Cardiac ventricle fibroblast (primary cell): Measurements from ENCODE around the gene TMC8. TPM values are rescaled to one million over a fixed set of nuclear protein-coding genes. Genes with fewer than 3 reads are reported as not detected.

ENCODE experiments used
- total RNA-seq: library from RNA; depleted of rRNA; stranded (reverse); fragments of >200 nt; gene quantifications from 2 replicates; pipeline ENCODE4 v1.2.3, GENCODE V29; 2015

The TMC8 gene, protein sequence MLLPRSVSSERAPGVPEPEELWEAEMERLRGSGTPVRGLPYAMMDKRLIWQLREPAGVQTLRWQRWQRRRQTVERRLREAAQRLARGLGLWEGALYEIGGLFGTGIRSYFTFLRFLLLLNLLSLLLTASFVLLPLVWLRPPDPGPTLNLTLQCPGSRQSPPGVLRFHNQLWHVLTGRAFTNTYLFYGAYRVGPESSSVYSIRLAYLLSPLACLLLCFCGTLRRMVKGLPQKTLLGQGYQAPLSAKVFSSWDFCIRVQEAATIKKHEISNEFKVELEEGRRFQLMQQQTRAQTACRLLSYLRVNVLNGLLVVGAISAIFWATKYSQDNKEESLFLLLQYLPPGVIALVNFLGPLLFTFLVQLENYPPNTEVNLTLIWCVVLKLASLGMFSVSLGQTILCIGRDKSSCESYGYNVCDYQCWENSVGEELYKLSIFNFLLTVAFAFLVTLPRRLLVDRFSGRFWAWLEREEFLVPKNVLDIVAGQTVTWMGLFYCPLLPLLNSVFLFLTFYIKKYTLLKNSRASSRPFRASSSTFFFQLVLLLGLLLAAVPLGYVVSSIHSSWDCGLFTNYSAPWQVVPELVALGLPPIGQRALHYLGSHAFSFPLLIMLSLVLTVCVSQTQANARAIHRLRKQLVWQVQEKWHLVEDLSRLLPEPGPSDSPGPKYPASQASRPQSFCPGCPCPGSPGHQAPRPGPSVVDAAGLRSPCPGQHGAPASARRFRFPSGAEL
- not detected in 2 replicates for total RNA-seq

DNA sequence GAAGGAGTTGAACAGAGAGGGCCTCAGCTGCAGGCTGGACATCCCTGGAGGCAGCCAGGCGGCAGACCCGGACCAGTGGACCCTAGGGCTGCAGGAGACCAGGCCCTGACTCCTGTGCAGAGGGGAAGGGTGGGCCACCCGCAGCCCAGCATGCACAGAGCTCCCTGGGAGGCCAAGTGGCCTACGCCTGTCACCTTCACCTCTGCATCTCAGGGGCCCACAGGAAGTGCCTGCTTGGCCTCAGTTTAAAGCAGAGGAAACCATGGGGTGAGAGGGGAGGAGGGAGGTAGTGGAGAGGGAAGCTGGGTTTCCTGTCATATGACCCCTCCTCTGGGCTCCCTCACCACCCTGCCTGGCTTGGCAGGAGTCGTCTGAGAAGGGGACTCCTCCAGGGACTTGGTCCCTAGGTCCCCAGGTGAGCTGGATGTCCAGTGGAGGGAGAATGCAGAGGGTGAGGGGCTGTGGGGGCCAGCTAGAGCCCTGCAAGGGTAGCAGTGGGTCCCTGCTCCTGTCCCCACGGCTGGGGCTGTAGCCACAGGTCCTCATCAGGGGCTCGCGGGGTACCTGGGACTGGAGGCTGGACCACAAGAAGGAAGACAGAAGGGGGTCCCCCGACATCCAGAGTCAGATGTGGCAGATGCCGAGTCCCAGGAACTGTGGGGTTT, at the start of gene TMC8:
TSS of gene TMC8 (plus strand) at position 335 of the 665 bp plus-strand sequence. CDS start 818 bp downstream, outside the sequence.

DNA sequence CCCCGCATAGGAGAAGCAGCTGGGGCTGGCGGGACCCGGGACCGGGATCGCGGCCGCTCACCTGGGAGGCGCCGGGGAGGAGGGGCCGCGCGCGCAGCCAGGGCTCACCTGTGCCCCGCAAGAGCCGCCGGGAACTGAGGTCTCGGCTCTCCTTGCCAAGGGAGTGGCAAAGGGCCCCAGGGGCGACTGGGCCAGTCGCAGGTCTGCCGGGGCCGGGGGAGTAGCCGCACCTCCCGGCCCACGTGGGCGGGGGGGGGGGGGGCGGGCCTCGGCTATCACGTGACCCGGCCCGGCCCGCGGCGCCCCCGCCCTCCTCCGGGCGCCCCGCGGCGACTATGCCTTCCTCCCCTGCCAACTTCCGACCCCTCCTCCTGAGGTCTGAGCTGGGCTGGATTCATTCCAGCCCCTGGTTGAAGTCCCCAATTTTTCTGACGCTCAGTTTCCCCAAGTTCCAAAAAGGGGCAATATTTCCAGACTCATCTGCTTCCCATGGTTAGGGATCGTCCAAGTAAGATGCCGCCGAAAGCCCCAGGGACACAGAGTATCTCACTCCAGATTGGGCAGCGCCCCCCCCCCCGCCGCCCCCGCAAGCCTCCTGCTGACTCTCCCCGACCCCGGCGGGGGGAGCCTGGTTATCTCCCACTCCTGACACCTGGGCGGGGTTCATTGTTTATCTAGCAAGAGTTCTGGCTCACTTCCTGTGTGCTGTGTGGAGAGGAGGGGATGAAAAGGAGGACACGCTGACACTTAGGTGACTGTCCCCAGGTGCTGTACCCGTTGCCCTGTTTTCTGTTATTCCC, 1.8 kb upstream of the TMC8 start, which contains the start of gene TMC6:
TSS of gene TMC6 (minus strand) at position 205 of the 800 bp plus-strand sequence. CDS start 1,923 bp downstream, outside the sequence.

DNA sequence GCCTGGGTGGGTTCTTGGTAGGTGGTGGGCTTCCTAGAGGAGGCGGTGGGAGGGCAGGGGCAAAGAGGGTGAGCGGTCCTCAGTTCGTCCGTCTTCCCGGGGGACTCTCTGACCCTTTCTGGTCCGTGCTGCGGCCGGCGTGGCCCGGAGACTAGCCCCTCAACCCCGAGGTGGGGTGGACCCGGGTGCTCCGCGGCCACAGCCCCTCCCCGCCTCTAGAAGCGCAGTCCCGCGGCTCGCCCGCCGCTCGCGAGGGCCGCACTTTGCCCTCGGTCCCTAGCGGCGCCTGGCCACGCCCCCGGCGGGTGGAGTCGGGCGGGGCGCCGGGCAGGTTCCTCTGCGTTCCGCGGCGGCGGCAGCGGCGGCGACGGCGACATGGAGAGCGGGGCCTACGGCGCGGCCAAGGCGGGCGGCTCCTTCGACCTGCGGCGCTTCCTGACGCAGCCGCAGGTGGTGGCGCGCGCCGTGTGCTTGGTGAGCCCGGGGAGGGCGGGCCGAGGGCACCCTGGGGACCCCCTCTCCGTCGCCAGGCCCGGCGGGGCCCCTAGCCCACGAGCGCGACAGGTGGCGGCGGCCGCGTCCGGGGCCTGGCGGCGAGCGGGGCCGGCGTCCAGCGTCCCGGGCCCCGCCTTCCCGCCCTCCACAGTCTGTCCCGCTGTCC, 37.8 kb downstream of the TMC8 start, which contains the start of gene SYNGR2:
TSS of gene SYNGR2 (plus strand) at position 340 of the 661 bp plus-strand sequence. CDS start at position 376, 36 bp downstream.

DNA sequence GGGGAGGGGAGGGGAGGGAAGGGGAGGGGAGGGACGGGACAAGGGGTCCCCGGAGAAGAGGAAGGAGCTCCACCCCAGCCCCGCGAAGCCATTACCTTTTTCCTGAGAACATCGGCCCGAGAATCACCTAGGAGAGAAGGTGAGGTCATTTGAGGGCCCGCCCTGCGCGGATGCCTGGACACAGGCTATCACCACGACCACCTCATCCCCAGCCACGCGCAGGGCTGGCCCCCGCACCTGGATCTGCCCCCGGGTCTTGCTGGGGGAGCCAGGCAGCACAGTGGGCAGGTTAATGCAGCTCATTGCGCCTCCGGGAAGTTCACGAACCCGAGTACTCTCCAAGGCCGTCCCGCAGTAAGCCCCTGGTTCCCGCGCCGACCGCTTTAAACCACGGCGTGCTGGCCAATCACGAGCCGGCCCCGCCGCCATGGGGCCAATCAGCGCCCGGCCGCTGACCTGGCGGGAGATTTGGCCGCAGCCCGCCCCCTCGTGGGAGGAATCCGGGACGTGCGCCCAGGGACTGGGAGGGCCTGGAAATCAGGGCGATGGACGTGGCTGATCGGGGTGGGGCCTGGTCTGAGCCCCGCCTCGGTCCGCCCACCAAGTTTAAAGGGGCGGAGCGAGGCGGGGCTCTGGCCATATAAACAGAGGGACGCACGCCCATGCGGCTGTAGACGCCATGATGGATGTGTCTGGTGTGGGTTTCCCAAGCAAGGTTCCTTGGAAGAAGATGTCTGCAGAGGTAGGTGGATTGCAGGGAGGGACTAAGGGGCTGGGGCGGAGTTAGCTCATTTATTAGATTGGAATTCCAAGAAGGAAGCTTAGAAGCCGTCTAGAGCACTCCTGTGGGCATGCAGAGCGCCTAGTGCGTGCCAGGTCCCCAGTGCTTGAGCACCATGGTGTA, 56.4 kb downstream of the TMC8 start, which contains the start of the genes AFMID and TK1:
TSS of gene AFMID (plus strand) at position 671 of the 904 bp plus-strand sequence. CDS start at position 680, 9 bp downstream.
TSS of gene TK1 (minus strand) at position 361 of the 904 bp plus-strand sequence. CDS start at position 303, 58 bp downstream.

Other genes with a start within 250 kb of the TMC8 start
- 5.2 and 7.1 TPM in 2 replicates for gene TNRC6C, start 172.1 kb upstream of the TMC8 start, total RNA-seq
- 2.2 and 3.0 TPM in 2 replicates for gene TMC6, start 2.0 kb upstream of the TMC8 start, total RNA-seq
- gene C17orf99, start 15.6 kb downstream of the TMC8 start, total RNA-seq = not detected in 2 replicates
- gene SYNGR2, start 37.8 kb downstream of the TMC8 start, total RNA-seq = 2.0 and 2.5 TPM in 2 replicates
- gene TK1, start 56.3 kb downstream of the TMC8 start, total RNA-seq = 5.9 and 7.7 TPM in 2 replicates
- gene AFMID, start 56.6 kb downstream of the TMC8 start, total RNA-seq = 41.1 and 44.2 TPM in 2 replicates
- 4.2 and 10.3 TPM in 2 replicates for gene BIRC5, start 83.5 kb downstream of the TMC8 start, total RNA-seq
- not detected in 2 replicates for gene TMEM235, start 100.9 kb downstream of the TMC8 start, total RNA-seq
- gene SOCS3, start 229.3 kb downstream of the TMC8 start, total RNA-seq = 61.5 and 66.8 TPM in 2 replicates
- gene PGS1, start 247.9 kb downstream of the TMC8 start, total RNA-seq = 15.8 and 23.6 TPM in 2 replicates